Measurements from ENCODE around the gene PIK3AP1. TPM values are rescaled to one million over a fixed set of nuclear protein-coding genes. Genes with fewer than 3 reads are reported as not detected.

The PIK3AP1 gene
- total RNA-seq, 6 donors from 2014 or later, result 22.0 to 64.8 (median 34.6) TPM

- no peaks in the 10 kb centered on the region for H3K9me3 ChIP-seq
- TF ChIP-seq CTCF (IDR thresholded peaks at IDR 0.05) (no peak), EP300 (IDR thresholded peaks at IDR 0.05) (no peak), POLR2AphosphoS5 (IDR thresholded peaks at IDR 0.05) (no peak), POLR2A (IDR thresholded peaks at IDR 0.05) (no peak)
- peaks cover 0 to 4% (median 0%) of the 10 kb centered on the region in 4 donors for H3K36me3 ChIP-seq
- DNase-seq, result no peak
- H3K4me1 ChIP-seq, result peaks cover 0 to 11% (median 4%) of the 10 kb centered on the region in 4 donors
- H3K4me3 ChIP-seq, result no peak overlapping the region
- no peak overlapping the region for H3K27ac ChIP-seq
- no peak for ATAC-seq (ENCODE audit: low FRiP score in 2 of 2)
- 83 to 85% methylated on average over 9 of the region's 9 CpGs for WGBS, 2 donors
- H3K27me3 ChIP-seq, result no peaks in the 10 kb centered on the region
Measured at GRCh38 chr10:96643920-96644319, 76.4 kb downstream of the PIK3AP1 start.

- peak in 1 of 2 donors; percentile 86 for DNase-seq
Measured at GRCh38 chr10:96642973-96643372, 77.3 kb downstream of the PIK3AP1 start.

GRCh38 chr10:96642530-96642929, 77.8 kb downstream of the PIK3AP1 start:
- H3K27ac ChIP-seq, result no peak overlapping the region
- 39 to 67% methylated on average over 3 of the region's 3 CpGs for WGBS, 2 donors
- ATAC-seq (ENCODE audit: low FRiP score in 2 of 2) (no peak), DNase-seq (no peak)
- peaks cover 0 to 11% (median 2%) of the 10 kb centered on the region in 4 donors for H3K4me1 ChIP-seq
- H3K9me3 ChIP-seq, result no peaks in the 10 kb centered on the region
- H3K36me3 ChIP-seq, result no peaks in the 10 kb centered on the region
- no peak overlapping the region for H3K4me3 ChIP-seq
- H3K27me3 ChIP-seq, result no peaks in the 10 kb centered on the region
- TF ChIP-seq POLR2AphosphoS5 (IDR thresholded peaks at IDR 0.05) (no peak), EP300 (IDR thresholded peaks at IDR 0.05) (no peak), POLR2A (IDR thresholded peaks at IDR 0.05) (no peak), CTCF (IDR thresholded peaks at IDR 0.05) (no peak)

More at GRCh38 chr10:96642973-96643372, 77.3 kb downstream of the PIK3AP1 start:
- peak; percentile 52 to 69 for ATAC-seq (ENCODE audit: low FRiP score in 2 of 2)
- peaks cover 0 to 11% (median 4%) of the 10 kb centered on the region in 4 donors for H3K4me1 ChIP-seq
- H3K36me3 ChIP-seq, result no peaks in the 10 kb centered on the region
- no peak overlapping the region for H3K4me3 ChIP-seq
- no peak for TF ChIP-seq POLR2A (IDR thresholded peaks at IDR 0.05)
- peak; percentile 23 to 71 (median 52) for TF ChIP-seq CTCF (IDR thresholded peaks at IDR 0.05)
- H3K9me3 ChIP-seq, result no peaks in the 10 kb centered on the region
- 36 to 37% methylated on average over 4 of the region's 4 CpGs for WGBS, 2 donors
- no peaks in the 10 kb centered on the region for H3K27me3 ChIP-seq
- H3K27ac ChIP-seq, result no peak overlapping the region

GRCh38 chr10:96641396-96642295, 78.7 kb downstream of the PIK3AP1 start:
- no peaks in the 10 kb centered on the region for H3K36me3 ChIP-seq

More at GRCh38 chr10:96641396-96642295, 78.7 kb downstream of the PIK3AP1 start:
- TF ChIP-seq POLR2A (IDR thresholded peaks at IDR 0.05) (no peak), POLR2AphosphoS5 (IDR thresholded peaks at IDR 0.05) (no peak), EP300 (IDR thresholded peaks at IDR 0.05) (no peak), CTCF (IDR thresholded peaks at IDR 0.05) (no peak)
- H3K9me3 ChIP-seq, result no peaks in the 10 kb centered on the region
- peaks cover 0 to 10% (median 2%) of the 10 kb centered on the region in 4 donors for H3K4me1 ChIP-seq
- H3K4me3 ChIP-seq, result no peak overlapping the region
- no peaks in the 10 kb centered on the region for H3K27me3 ChIP-seq
- ATAC-seq (ENCODE audit: low FRiP score in 2 of 2) (no peak), DNase-seq (no peak)
- H3K27ac ChIP-seq, result no peak overlapping the region
- WGBS, 2 donors, result 86 to 87% methylated on average over 12 of the region's 12 CpGs

Measured in upper lobe of left lung (tissue), 6 donors.